HG02798 (cell line): ENCODE measurements around the gene SAXO1.
"Not testable (repeated sequence)": the region's sequence is repeated elsewhere in the genome, so short reads cannot be mapped to it uniquely, and the experiment has no call there.

Source experiments
- ATAC-seq: cut with Tn5 transposase; IDR thresholded peaks from one replicate; pipeline ENCODE4 v1.9.1; 2021; ENCODE audit warnings: mild to moderate bottlenecking; ENCODE audit not compliant: unreplicated experiment, poor library complexity

Gene SAXO1

GRCh38 chr9:18973348-18973747 is 59.7 kb downstream of the SAXO1 start:
- ATAC-seq: no peak

- ATAC-seq: no peak
These were observed 60.3 kb downstream of the SAXO1 start for GRCh38 chr9:18972675-18973074.

GRCh38 chr9:18971909-18972308 is 61.1 kb downstream of the SAXO1 start:
- no peak for ATAC-seq

- ATAC-seq: no peak
These were observed 61.6 kb downstream of the SAXO1 start for GRCh38 chr9:18971404-18971803.

GRCh38 chr9:18970393-18970792 is 62.6 kb downstream of the SAXO1 start:
- no peak for ATAC-seq

GRCh38 chr9:18969128-18969527 is 63.9 kb downstream of the SAXO1 start:
- ATAC-seq: no peak

GRCh38 chr9:18955626-18956025 is 77.4 kb downstream of the SAXO1 start:
- no peak for ATAC-seq

- no peak for ATAC-seq
These were observed 81.1 kb downstream of the SAXO1 start for GRCh38 chr9:18951936-18952335.

GRCh38 chr9:18947892-18948339 is 85.1 kb downstream of the SAXO1 start:
- ATAC-seq: no peak

- no peak for ATAC-seq
These were observed 90.2 kb downstream of the SAXO1 start for GRCh38 chr9:18942801-18943200.

GRCh38 chr9:18941060-18941740 is 91.8 kb downstream of the SAXO1 start:
- ATAC-seq: no peak

- no peak for ATAC-seq
These were observed 93.1 kb downstream of the SAXO1 start for GRCh38 chr9:18939943-18940342.

- no peak for ATAC-seq
These were observed 96.7 kb downstream of the SAXO1 start for GRCh38 chr9:18936094-18936871.

GRCh38 chr9:18935541-18935940 is 97.5 kb downstream of the SAXO1 start:
- ATAC-seq: no peak

GRCh38 chr9:18930611-18931010 is 102.4 kb downstream of the SAXO1 start:
- not testable (repeated sequence) for ATAC-seq

- no peak for ATAC-seq
These were observed 104.3 kb downstream of the SAXO1 start for GRCh38 chr9:18928711-18929110.

- ATAC-seq: no peak
These were observed 106.5 kb downstream of the SAXO1 start for GRCh38 chr9:18926513-18926912.

- no peak for ATAC-seq
These were observed 107.1 kb downstream of the SAXO1 start for GRCh38 chr9:18925880-18926279.

- no peak for ATAC-seq
These were observed 109.2 kb downstream of the SAXO1 start for GRCh38 chr9:18923671-18924430.

- ATAC-seq: no peak
These were observed 109.8 kb downstream of the SAXO1 start for GRCh38 chr9:18923167-18923566.
